HG02943 (cell line): ENCODE data around the gene LEKR1.
"Not testable (repeated sequence)": the region's sequence is repeated elsewhere in the genome, so short reads cannot be mapped to it uniquely, and the experiment has no call there.

Source experiments
- ATAC-seq: cut with Tn5 transposase; IDR thresholded peaks from one replicate; pipeline ENCODE4 v1.9.1; 2021; ENCODE audit warnings: mild to moderate bottlenecking, low read depth, moderate library complexity; ENCODE audit not compliant: unreplicated experiment

LEKR1 gene

DNA sequence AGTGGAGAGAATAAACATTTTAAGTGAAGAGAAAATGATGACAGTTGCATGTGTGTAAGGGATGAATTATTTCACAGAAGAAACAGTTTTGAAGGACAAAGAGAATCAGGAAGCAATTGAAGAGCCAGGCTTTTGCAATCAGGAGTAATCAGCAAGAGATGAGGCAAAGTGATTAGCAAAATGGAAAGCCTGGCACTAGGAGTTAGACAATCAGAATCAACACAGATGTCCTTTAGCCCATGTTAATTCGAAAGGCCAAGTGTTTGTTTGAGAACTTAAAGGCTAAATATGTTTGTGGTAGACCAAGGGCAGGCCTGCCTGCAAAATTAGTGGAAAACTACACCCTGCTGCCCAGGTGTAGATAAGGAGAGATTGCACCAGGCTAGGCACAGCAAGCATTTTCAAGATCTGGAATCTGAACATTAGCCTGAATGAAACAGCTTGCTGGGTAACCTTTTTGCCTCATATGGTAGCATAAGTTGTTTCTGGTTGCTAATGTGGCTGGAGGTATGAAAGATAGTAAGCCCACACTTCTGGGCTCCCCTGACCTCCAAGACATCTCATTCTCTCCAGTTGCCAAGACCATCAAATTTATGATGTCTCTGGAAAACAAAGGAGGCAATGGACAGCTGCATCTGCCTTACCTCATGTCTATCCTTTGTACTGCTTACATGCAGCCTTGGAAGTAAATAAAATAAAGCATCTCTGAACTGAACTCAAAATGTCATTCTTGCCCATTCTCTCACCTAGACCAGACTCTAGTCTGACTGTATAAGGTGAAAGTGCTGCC is 22.0 kb upstream of the LEKR1 start:
- ATAC-seq, result no peak

DNA sequence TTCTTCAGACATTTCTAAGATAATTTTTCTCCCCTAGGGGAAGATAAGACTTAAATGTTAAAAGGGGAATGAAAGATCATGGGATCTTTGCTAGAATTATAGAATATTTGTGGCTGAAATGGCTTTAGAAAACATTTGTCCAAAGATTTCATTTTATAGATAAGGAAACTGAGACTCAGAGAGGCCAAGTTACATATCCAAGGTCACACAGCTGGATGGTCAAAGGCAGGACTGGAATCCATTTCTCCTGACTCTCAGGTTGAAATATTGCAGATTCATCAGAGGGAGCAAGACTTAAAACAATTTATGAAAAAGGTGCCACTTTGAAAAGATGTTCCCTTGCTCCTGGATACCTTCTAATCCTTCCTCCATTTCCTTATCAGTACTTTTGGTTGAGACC is 19.5 kb upstream of the LEKR1 start:
- ATAC-seq, result no peak

DNA sequence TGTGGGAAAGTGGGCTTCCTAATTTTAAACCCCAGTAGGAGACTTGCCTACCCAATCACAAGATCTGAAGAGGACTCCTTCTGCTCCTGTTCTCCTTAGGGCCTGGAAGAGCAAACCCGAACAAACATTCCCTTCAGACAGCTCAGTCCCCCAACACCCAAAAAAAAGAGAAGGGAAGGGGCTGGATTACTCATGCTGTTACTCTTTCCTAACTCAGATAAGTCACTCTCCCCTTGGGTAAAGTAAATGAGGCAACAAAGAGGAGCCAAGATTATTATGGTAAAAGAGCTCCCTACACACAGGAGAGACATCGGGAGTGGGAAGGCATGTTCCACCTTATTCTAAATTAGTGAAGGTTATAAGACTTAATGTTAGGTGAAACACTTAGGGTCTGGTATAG is 18.1 kb upstream of the LEKR1 start:
- no peak for ATAC-seq

DNA sequence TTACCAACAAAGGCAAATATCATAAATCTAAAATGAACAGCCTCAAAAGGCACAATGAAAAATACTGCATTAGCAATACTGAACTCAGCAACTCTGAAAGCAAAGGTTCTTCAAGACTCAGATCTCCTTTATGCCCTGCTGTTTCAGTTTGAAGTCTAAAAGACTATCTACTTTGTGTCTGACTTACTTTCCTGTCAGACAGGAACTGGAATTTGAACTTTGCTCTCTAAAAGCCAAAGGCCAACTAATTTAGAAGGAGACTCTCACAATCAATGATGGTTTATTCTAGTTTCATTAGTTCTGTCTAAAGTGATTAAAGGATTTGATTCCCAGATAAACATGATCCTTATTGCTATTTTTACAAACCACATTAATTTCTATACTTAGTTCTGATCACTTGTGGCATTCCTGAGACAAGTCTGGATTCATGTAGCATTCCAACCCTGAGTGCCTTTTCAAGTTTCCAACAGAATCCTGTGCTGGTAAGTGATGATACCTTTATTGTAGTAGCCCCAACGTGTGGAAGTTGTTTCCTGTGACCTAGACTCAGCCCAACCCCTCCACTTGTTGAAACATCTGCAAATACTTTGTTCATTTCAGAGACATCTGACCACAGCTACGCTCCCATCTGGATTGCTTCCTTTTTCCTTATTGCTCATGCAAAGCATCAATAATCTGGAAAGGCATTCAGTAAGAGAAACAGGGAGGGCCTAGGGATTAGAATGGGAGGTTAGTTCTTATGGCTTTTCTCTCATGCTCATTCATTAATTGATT is 14.9 kb upstream of the LEKR1 start:
- no peak for ATAC-seq

DNA sequence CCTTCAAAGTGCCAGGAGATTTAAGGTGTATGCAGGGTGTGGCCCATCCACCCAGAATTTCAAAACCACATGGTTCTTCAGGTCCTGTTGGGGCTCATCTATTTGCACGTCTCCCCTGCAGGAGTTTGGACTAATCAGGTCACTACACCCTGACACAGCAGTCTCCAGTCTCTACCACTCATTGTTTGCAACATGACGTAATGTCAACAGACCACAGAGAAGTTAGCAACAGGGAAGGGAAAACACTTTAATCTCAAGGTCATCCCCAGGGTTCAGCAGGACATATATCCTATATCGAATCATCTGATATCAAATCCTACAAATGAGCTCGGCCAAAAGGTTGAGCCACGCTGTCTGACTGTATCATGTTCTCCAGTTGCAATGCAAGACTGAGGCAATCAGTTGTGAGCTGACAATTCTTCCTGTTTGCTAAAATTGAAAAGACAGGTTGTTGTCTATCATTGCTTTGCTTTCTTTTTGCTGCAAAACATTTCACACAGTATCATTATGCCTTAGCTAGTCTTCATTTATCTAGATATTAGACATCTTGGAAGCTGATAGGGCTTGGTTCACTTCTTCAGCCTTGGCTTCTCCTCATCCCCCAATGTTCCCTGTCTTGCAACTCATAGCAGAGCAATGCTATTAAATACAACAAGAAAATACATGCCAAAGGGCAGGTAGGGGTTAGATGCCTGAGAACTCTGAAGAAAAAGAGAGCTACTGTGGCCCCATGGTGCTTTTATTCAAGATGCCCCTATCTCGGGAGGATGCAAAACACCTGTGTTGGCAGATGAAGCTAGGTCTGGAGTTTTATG is 13.4 kb upstream of the LEKR1 start:
- ATAC-seq, result no peak

DNA sequence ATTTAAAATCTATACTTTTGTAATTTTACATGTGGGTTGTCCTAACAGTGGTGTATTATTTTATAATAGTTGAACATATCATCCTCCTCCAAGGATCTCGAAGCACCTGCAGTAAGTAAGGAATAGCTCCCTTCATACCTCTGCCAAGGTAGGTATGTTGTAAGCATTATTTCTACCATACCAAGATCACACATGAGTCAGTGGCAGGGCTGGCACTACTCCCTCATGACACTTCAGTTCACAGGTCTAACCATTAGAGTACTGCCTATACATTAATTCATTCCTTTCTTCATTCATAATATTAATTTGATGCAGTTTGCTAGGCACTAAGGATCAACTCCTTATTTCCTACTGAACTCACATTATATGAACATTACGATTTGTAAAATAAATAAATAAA is 11.9 kb upstream of the LEKR1 start:
- ATAC-seq, result no peak

DNA sequence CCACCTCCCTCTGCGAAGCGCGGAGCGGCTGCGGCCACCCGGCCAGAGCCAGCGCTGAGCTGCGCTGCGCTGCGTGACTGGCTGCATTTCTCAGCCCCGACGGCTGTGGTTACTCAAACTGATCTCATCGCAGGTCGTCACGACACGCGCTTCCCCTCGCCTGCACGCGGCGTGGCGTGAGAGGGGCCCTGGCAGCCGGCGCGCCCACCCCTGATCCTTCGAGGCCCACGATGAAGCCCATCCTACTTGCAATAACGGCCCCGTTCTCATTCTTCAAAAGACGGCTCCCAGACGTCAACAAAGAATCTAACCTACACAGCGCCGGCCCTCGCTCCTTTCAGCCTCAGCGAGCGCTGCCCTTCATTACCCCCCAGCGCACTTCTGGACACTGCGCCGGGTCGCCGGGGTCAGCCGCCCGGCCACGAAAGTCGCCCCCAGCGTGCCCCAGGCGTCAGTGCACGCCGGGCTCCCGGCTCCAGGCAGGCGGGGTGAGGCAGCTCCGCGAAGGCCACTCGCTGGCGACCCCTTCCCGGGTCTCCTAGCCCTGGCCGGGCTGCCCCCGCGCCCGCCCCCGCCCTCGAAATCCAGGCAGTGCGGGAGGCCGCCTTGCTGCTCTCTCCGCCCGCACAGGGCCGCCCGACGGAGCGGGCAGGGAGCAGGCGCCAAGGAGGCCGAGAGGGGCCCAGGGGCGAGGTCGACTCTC is 9.9 kb upstream of the LEKR1 start:
- peak; percentile 24 for ATAC-seq

DNA sequence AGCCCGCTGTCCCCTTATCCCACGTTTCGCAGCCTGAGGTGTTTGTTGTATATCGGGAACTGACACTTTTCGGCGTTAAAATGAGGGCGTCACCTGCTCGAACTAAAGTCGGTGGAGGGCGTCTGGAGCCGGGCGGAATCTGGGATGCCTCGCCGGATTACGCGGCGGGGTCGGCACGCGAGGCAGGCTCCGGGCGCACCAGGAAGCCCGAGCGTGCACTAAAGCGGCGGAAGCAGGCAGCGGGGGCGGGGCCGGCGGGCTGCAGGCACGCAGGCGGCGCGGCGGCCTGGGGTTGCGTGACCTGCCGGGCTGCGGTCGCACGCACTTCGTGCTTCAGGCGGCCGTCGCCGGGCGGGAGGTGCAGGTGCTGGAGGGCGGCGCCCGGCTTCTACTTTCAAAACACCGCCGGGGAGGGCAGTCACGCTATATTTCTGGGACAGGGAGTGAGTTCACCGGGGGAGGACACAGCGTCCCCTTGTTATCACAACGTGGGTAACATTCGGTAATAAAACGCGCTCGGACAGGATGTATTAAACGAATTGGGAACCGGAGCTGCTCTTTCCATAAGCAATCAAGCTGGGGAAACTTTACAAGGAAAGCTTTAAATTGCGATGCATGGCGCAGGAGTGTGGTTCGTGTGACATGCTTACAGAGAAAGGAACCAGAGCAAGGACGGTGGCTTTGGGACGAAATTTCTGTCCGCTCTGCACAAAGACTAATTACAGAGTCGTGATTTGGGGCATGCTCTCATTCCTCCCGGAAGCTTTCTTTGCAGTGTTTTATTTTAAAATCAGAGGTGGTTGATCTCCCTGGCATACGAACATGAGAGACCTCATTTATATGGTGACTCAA is 9.1 kb upstream of the LEKR1 start:
- ATAC-seq, result peak; percentile 64

DNA sequence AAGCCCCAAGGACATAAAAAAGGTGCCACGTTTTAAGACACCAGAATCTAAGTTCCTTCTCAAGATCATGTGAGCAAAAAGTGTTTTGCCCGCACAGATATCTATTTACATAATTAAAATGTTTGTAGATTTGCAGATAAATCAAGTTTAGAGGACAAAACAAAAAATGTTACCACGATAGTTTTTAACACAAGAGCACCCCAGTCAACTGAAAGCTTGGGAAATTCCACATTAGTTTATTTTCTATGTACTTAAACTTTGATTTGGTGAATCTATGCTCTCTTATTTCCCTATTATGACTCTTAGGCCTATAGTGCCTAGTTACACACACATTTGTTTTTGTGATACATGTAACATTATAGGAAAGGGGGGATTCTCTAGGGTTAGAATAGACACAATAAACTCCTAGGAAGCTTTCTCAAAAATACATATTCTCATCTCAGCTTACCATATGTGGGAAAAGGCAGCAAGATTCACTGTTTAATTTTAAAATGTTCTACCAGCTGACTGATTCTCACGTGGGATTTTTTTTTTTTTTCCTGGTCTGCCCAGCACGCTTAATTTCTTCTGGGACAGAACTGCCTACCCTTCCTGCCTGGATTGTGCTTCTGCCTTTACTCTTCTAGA is 8.4 kb upstream of the LEKR1 start:
- ATAC-seq, result no peak

DNA sequence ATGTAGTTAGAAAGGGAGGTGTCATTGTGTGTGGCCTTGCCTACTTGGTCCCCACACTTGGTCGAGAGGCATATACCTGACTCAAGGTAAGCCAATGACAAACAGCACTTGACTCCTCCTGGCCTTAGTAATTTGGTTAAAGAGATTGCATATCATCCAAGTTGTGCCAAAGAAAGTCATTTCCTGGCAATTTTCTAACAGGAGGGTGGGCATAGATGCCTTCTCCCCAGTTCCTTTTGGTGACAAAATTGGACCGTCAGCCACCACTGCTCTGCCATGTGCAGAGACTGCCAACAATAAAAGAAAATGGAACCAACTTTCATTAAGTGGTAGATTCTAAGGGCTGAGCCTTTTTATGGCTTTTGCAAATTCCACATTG is 7.9 kb upstream of the LEKR1 start:
- ATAC-seq, result no peak

DNA sequence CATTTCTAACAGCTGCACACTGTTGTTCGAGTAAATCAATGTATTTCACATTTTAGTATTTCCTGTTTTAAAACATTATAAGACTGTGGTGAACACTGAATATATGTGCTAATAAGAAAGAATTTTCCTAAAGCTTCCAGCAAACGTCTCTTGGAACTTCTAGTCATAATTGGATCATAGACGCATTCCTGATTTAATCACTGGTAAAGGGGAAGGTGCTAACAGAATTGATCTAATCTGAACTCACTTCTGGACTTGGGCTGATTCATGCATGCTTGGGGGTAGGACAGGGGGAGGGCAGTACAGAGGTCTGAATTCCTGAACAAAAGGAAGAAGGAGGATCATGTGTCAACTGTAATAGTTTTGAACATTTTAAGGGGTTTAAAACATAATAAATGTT is 7.3 kb upstream of the LEKR1 start:
- ATAC-seq, result no peak

DNA sequence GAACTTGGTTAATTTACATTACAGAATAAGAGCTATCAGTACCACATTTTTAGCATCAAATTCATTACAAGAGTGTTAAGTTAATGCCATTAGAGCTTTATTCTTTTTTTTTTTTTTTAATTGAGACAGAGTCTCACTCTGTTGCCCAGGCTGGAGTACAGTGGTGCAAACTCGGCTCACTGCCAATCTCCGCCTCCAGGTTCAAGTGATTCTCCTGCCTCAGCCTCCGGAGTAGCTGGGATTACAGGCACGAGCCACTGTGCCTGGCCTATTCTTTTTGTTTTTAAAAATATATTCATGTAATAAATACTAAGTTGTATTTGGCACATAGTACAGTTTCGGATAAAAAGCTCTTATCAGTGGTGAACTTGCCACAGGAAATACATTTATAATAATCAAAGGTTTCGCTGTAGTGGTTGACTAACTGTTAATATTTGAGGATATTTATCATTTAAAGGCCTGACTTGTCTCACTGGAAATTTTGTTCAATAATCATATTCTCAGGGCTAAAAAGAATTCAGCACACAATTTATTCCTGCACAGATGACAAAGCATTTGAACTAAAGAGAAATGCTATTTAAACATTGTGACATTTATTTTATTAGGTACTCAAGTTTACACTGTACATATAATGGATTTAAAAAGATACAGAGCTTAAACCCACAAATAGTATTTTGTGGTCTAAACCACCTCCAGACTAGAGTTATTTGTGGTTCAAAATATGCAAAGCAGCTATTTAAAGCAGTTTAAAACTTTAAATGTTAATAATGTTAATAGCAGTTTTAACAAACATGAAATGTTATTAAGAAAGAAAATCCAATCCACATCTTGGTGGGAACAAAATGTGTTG is 6.1 kb upstream of the LEKR1 start:
- ATAC-seq, result no peak

DNA sequence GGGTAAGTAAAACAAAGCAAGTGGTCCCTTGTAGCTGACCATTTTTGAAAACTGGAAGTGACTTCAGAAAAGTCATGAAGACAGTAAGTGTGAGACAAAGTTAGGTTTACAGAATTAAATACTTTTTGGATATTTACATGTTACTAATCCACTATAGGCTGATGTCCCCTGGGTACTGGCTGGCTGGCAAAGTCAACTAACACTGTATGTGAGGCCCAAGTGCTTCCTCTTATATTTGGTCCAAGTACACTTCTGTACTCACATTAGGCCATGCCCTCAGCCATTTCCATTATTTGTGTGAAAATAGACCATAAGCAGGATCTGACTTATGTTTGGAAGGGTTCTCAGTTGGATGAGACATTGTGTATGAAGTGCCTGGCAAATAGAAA is 5.5 kb upstream of the LEKR1 start:
- ATAC-seq, result no peak

DNA sequence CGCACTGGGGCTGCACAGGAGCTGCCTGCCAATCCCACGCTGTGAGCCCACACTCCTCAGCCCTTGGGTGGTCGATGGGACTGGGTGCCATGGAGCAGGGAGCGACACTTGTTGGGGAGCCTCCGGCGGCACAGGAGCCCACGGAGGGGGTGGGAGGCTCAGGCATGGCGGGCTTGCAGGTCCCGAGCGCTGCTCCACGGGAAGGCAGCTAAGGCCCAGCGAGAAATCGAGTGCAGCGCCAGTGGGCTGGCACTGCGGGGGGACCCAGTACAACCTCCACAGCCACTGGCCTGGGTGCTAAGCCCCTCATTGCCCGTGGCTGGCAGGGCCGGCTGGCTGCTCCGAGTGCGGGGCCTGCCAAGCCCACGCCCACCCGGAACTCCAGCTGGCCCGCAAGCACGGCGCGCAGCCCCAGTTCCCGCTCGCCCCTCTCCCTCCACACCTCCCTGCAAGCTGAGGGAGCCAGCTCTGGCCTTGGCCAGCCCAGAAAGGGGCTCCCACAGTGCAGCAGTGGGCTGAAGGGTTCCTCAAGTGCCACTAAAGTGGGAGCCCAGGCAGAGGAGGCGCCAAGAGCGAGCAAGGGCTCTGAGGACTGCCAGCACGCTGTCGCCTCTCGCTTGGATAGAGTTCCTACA is 3.4 kb upstream of the LEKR1 start:
- not testable (repeated sequence) for ATAC-seq

DNA sequence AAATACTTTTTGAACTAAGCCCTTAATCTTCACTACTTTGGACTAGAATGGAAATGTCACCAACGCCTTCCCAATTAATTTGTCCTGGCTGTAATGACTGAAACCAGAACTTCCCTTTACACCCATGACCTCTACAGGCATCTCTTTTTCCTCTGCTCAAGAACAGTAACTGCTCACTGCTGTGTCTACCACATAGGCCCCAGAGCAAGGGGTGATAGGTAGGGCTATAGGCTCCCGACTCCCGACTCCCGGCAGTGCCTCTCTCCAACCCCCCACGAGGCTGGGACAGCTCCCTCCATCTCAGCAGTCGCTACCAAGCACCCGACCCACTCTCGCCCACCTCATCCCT is 384 bp upstream of the LEKR1 start:
- ATAC-seq, result peak; percentile 42

DNA sequence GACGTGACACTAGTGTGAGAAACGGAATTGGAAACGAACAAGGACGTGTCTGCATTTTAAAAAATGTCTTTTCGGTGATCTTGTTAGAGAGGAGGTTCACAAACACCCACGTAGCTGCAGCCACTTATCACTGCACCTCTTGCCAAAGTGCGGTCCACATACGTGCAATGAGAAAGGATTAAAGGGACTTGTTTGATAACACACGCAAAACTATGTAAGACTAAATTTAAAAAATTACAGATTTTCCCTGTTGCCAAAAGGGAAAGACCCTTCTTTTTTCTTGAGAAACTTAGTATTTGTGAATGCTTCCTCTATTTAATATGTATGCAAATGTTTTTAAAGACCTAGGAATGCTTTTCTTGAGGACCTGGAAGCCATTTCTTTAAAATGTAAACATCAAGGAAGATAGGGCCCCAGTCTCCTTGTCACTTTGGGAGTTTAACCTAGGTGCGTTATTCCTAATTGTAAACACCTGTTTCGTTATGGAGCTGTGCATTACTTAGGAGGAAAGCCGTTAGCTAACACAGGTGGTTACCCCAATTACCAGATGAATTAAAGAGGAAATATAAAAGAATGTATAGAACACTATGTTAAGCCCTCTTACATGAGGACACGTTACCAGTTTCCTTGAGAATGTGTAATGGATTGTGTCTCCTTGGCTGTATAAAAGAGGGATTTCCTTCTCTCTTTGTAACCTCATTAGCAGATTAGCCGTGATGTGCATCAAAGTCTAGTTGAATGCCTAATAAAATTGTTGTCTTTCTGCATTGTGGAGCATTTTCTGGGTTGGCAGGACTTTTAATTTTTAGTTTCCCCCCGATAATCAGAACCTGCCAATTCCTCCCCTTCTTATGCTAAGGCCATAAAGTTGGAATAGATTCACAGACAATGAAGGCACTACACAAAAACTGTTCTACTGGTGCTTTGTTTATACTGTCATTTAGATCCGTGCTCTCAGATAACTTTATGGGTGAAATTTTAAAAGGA is 1.0 kb downstream of the LEKR1 start:
- no peak for ATAC-seq

DNA sequence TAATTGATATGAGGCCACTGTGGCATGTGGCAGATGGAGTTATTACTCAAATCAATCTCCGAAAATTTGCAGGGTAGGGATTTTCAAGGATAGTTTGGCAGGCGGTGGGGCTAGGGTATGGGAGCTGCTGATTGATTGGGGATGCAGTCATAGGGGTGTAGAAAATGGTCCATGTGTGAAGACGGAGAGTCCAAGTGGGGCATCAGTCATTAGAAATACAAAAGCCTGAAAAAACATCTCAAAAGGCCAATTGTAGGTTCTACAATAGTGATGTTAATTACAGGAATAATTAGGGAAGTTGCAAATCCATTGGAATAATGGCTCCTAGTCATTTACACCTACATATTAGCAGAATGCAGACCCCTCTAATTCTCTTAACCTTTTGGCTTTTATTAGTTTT is 4.9 kb downstream of the LEKR1 start:
- no peak for ATAC-seq
